Stomach (tissue), 9 donors: ENCODE measurements around the gene CALR3. TPM values are rescaled to one million over a fixed set of nuclear protein-coding genes. Genes with fewer than 3 reads are reported as not detected.
"Not testable (repeated sequence)": the region's sequence is repeated elsewhere in the genome, so short reads cannot be mapped to it uniquely, and the experiment has no call there.

Experiments
- DNase-seq, 2 donors: peaks; one replicate each; pipeline versions ENCODE4 v3.0.0 to v3.0.0-alpha.2; 2013 to 2019
- H3K27ac ChIP-seq, 5 donors: fragments of 200-600 bp in 4 of 5; sonication (generic) in 4 of 5; one replicate each; pipeline ENCODE4 v1.5.1; 2013 to 2019; ENCODE audit warnings: mild to moderate bottlenecking in 1 of 5, moderate library complexity in 1 of 5
- H3K27me3 ChIP-seq, 3 donors: fragments of 200-600 bp; sonication (generic); one replicate each; pipeline ENCODE4 v1.5.1; 2017 to 2019; ENCODE audit warnings: mixed run types in 1 of 3
- H3K36me3 ChIP-seq, 4 donors: fragments of 200-600 bp; sonication (generic); 1 replicate in 3 of 4; 2 replicates in 1 of 4; pipeline ENCODE4 v1.5.1; 2016 to 2019
- H3K4me1 ChIP-seq, 4 donors: fragments of 200-600 bp; sonication (generic); one replicate each; pipeline ENCODE4 v1.5.1; 2016 to 2019
- H3K4me3 ChIP-seq, 4 donors: fragments of 200-600 bp; sonication (generic) in 3 of 4; one replicate each; pipeline ENCODE4 v1.5.1; 2016 to 2019; ENCODE audit warnings: mild to moderate bottlenecking in 1 of 4
- H3K9me3 ChIP-seq, 4 donors: fragments of 200-600 bp; sonication (generic); one replicate each; pipeline ENCODE4 v1.5.1; 2016 to 2019
- EP300 ChIP-seq: sonication (generic); formaldehyde crosslinking; IDR thresholded peaks from one replicate; pipeline ENCODE4 v1.6.1; 2017; ENCODE audit warnings: antibody characterized with exemption
- POLR2A ChIP-seq, 4 donors: fragments of 450-650 bp; IDR thresholded peaks; one replicate each; pipeline ENCODE4 v1.6.1; 2016; ENCODE audit warnings: antibody characterized with exemption in 4 of 4, control low read depth in 2 of 4, mild to moderate bottlenecking in 1 of 4, moderate library complexity in 1 of 4
- POLR2AphosphoS5 ChIP-seq, 3 donors: sonication (generic); formaldehyde crosslinking; IDR thresholded peaks; one replicate each; pipeline ENCODE4 v1.6.1; 2016; ENCODE audit warnings: antibody characterized with exemption in 3 of 3
- WGBS, 5 donors: extraction: QIAGEN DNeasy Blood & Tissue Kit in 3 of 5; methylation state at CpG; one replicate each; pipeline versions ENCODE4 v1.1.5 to v1.1.7; 2013 to 2018; 5-methylcytosine and 5-hydroxymethylcytosine counted together
- intact Hi-C: fragments of 100-400 bp; cut with DNase I; formaldehyde crosslinking; loops from one replicate; pipeline ENCODE4 v1.15.1; 2023; ENCODE audit warnings: low total_unique reads
- polyA plus RNA-seq, 3 donors: library from polyadenylated mRNA; stranded (reverse); fragments of 200-250 nt; gene quantifications; one replicate each; pipeline ENCODE4 v1.2.3, GENCODE V29; 2013
- total RNA-seq, 5 donors: library from RNA; depleted of rRNA; stranded (reverse); fragments of >200 nt; gene quantifications; one replicate each; pipeline versions ENCODE4 v1.1.0 to v1.2.3, GENCODE V29; 2014 to 2016
- TF ChIP-seq, protein P1 (sequence below), 7 experiments: fragments of 450-650 bp in 4 of 7; fragments of 200-600 bp in 3 of 7; sonication (generic) in 3 of 7; IDR thresholded peaks; one replicate each; pipeline ENCODE4 v1.5.1; 2016 to 2019; ENCODE audit warnings: antibody characterized with exemption in 7 of 7, control low read depth in 2 of 7, mild to moderate bottlenecking in 1 of 7
- donor health status: healthy with polysubstance abuse.
- donor health status: Bipolar disorder and iron deficiency.
- donor health status: healthy.

The CALR3 gene
- total and polyA plus RNA-seq, 8 donors: not detected

DNA sequence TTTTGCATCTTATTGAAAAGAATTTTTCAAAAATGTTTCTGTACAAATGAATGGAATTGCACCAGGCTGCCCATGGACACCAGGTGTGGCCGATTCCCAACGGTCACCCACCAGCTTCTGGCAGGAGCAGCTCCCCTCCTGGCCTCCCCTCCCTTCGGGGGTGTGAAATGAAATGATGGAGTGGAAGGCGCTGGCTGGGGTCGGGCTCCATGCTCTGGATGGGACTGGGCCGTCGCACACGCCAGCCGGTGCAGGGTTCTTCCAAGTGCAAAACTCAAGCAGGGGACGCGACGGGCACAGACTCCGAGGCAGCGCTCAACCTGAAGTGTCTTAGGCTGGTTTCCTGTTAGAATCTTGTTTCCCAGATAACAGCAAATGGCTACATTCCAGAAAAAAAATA lies 22.1 kb upstream of the CALR3 start:
- H3K4me3 ChIP-seq: no peak overlapping the region
- no peak overlapping the region for H3K27ac ChIP-seq
- DNase-seq: no peak
- TF ChIP-seq POLR2AphosphoS5 (IDR thresholded peaks at IDR 0.05): no peak
- TF ChIP-seq, protein P1, sequence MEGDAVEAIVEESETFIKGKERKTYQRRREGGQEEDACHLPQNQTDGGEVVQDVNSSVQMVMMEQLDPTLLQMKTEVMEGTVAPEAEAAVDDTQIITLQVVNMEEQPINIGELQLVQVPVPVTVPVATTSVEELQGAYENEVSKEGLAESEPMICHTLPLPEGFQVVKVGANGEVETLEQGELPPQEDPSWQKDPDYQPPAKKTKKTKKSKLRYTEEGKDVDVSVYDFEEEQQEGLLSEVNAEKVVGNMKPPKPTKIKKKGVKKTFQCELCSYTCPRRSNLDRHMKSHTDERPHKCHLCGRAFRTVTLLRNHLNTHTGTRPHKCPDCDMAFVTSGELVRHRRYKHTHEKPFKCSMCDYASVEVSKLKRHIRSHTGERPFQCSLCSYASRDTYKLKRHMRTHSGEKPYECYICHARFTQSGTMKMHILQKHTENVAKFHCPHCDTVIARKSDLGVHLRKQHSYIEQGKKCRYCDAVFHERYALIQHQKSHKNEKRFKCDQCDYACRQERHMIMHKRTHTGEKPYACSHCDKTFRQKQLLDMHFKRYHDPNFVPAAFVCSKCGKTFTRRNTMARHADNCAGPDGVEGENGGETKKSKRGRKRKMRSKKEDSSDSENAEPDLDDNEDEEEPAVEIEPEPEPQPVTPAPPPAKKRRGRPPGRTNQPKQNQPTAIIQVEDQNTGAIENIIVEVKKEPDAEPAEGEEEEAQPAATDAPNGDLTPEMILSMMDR (IDR thresholded peaks at IDR 0.05): no peak
- no peak for TF ChIP-seq POLR2A (IDR thresholded peaks at IDR 0.05)
- no peak for TF ChIP-seq EP300
- H3K27me3 ChIP-seq: no peaks in the 10 kb centered on the region
- peaks cover 74 to 100% (median 98%) of the 10 kb centered on the region in 4 donors for H3K36me3 ChIP-seq
- no peaks in the 10 kb centered on the region for H3K4me1 ChIP-seq
- intact Hi-C loops: no loop called here
- 77 to 84% (median 83%) methylated on average over 14 of the region's 14 CpGs for WGBS, 5 donors
- H3K9me3 ChIP-seq: no peaks in the 10 kb centered on the region

DNA sequence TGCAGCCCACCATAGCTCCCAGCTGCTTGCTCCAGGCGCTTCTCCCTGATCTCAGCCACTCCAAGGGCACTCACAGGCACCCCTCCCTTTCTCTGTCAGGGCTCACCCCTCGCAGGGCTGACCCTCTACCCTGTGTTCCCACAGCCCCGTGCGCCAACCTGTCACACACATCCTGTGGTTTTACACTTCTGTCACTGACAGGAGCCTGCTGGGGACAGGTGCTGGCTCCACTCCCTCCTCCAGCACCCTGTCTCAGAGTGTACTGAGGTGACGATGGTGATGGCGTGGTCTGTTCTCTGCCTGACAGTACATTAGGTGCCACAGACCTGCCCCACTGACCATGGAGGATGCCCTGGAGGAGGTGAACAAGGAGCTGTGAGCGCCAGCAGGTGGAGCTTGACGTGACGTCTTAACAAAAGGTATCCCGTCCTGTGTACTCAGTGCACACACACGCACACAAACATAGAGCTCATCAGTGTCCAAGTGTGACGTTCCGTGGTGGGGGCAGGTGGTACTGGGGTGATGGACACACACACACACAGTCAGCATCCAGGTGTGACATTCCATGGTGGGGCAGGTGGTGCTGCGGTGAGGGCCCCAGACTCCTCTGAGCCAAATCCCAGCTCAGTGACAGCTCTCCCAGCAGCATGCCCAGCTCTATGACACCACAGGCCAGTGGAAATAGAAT lies 21.1 kb upstream of the CALR3 start:
- Histone ChIP-seq H3K27me3 (no peaks in the 10 kb centered on the region), H3K9me3 (no peaks in the 10 kb centered on the region), H3K27ac (no peak overlapping the region), H3K4me3 (no peak overlapping the region), H3K4me1 (no peaks in the 10 kb centered on the region), H3K36me3 (peaks cover 72 to 100% (median 98%) of the 10 kb centered on the region in 4 donors)
- 63 to 89% (median 74%) methylated on average over 4 to 14 of the region's 14 CpGs for WGBS, 5 donors
- DNase-seq: no peak
- TF ChIP-seq POLR2A (IDR thresholded peaks at IDR 0.05) (no peak), POLR2AphosphoS5 (IDR thresholded peaks at IDR 0.05) (no peak)
- TF ChIP-seq, protein P1 (IDR thresholded peaks at IDR 0.05): no peak
- intact Hi-C loops: no loop called here

DNA sequence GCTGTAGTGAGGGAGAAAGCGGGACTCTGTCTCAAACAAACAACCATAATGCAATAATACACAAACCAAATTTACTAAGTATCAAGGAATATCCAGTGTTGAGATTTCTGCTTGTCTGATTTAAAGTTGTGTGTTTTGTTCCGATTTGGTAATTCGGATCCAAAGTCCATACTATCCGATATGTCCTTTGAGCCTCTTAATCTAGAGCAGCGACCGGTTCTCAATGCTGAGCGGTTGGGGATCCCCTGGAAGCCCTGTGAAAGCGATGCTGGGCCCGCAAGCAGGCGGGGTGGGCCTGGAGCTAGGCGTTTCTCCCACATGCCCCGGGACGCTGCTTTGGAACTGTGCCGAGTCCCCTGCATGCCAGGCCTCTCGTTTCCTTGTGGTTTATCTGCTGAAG lies 20.4 kb upstream of the CALR3 start:
- no peak for TF ChIP-seq POLR2A (IDR thresholded peaks at IDR 0.05)
- no peak for TF ChIP-seq EP300
- TF ChIP-seq, protein P1 (IDR thresholded peaks at IDR 0.05): no peak
- TF ChIP-seq POLR2AphosphoS5 (IDR thresholded peaks at IDR 0.05): no peak
- Histone ChIP-seq H3K27me3 (no peaks in the 10 kb centered on the region), H3K4me1 (no peaks in the 10 kb centered on the region), H3K27ac (no peak overlapping the region), H3K36me3 (peaks cover 66 to 99% (median 97%) of the 10 kb centered on the region in 4 donors), H3K9me3 (no peaks in the 10 kb centered on the region), H3K4me3 (no peak overlapping the region)
- intact Hi-C loops: no loop called here
- no peak for DNase-seq
- 69 to 79% (median 79%) methylated on average over 15 of the region's 15 CpGs for WGBS, 5 donors

DNA sequence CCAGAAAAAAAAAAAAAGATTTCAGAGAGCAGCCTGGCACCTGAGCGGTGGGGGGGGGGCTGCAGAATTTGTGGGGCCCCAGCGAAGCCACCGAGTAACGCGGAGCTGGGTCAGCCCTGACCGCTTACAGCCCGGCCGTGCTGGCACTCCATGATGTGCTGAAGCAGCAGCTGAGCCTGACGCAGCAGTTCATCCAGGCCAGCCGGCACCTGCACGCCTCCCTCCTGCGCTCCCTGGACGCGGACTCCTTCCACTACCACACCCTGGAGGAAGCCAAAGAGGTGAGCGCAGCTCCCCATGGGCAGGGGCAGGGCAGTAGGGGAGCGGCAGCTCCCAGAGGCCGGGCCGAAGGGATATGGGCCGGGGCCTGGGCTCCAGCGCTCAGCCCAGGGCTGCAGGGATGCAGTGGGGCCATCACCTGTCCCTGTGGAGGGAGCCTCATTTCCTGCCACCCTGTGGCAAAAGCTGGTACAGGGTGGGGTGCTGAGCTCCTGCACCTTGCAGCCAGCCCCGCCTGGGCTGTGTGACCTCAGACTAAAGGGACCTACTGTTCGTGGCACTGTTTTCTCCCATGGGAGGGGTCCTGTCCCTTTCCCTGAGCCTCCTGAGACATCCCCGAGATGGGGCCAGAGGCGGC lies 18.5 kb upstream of the CALR3 start:
- no peaks in the 10 kb centered on the region for H3K9me3 ChIP-seq
- intact Hi-C loops: no loop called here
- WGBS, 5 donors: 90 to 95% (median 93%) methylated on average over 21 to 24 of the region's 24 CpGs
- no peak overlapping the region for H3K27ac ChIP-seq
- H3K4me3 ChIP-seq: no peak overlapping the region
- TF ChIP-seq, protein P1 (IDR thresholded peaks at IDR 0.05): no peak
- TF ChIP-seq POLR2AphosphoS5 (IDR thresholded peaks at IDR 0.05) (no peak), EP300 (no peak), POLR2A (IDR thresholded peaks at IDR 0.05) (no peak)
- no peak for DNase-seq
- H3K36me3 ChIP-seq: peaks cover 52 to 99% (median 96%) of the 10 kb centered on the region in 4 donors
- no peaks in the 10 kb centered on the region for H3K4me1 ChIP-seq
- no peaks in the 10 kb centered on the region for H3K27me3 ChIP-seq

DNA sequence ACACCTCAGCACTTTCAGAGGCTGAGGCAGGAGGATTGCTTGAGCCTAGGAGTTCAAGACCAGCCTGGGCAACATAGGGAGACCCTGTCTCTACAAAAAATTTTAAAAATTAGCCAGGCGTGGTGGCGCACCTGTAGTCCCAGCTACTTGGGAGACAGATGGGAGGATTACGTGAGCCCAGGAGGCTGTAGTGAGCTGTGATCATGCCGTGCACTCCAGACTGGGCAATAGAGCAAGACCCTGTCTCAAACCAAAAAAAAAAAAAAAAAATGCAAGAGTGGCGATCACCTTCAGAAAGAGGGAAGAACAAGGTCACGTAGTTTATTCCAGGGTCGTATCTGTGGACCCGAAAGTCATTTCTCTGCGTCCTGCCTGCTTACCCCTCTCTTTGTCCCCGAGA lies 16.6 kb upstream of the CALR3 start:
- H3K27me3 ChIP-seq, intact Hi-C loops, DNase-seq, H3K9me3 ChIP-seq, H3K4me1 ChIP-seq, H3K4me3 ChIP-seq, H3K27ac ChIP-seq: not testable (repeated sequence)
- H3K36me3 ChIP-seq: peaks cover 49 to 95% (median 94%) of the 10 kb centered on the region in 4 donors
- WGBS, 5 donors: 93 to 97% (median 96%) methylated on average over 10 of the region's 10 CpGs
